ENCODE measurements around the gene KRT36.

KRT36 gene

DNA sequence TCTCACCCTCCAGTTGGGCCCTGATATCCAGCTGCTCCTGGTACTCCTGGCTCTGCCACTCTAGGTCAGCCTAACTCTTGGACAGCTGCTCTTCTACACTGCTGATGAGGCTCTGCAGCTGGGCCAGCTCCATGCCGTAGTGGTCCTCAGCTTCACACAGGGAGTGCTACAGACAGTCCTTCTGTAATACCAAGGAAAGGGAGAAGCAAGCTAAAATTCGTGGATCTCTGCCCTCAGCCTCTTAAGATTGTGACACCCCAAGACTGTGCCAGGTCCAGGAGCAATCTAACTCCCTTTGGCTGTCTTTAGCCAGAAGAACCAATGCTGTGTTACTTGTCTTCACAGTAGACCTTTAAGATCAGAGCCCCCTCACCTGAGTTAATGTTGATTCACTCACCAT is 41.2 kb downstream of the KRT36 start:
- no peaks in the 10 kb centered on the region for H3K27me3 ChIP-seq
- no peaks in the 10 kb centered on the region for H3K36me3 ChIP-seq
- no peaks in the 10 kb centered on the region for H3K4me1 ChIP-seq
- H3K4me3 ChIP-seq (ENCODE audit: low read depth, low read length), result no peak overlapping the region
- H3K9me3 ChIP-seq, result peaks cover 6% of the 10 kb centered on the region; the same call in 1 of the 2 replicates
- TF ChIP-seq, protein P1, sequence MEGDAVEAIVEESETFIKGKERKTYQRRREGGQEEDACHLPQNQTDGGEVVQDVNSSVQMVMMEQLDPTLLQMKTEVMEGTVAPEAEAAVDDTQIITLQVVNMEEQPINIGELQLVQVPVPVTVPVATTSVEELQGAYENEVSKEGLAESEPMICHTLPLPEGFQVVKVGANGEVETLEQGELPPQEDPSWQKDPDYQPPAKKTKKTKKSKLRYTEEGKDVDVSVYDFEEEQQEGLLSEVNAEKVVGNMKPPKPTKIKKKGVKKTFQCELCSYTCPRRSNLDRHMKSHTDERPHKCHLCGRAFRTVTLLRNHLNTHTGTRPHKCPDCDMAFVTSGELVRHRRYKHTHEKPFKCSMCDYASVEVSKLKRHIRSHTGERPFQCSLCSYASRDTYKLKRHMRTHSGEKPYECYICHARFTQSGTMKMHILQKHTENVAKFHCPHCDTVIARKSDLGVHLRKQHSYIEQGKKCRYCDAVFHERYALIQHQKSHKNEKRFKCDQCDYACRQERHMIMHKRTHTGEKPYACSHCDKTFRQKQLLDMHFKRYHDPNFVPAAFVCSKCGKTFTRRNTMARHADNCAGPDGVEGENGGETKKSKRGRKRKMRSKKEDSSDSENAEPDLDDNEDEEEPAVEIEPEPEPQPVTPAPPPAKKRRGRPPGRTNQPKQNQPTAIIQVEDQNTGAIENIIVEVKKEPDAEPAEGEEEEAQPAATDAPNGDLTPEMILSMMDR (IDR thresholded peaks at IDR 0.05; ENCODE audit: low read depth, low read length), result no peak
- DNase-seq, result no peak

GRCh38 chr17:41446806-41447205 is 42.9 kb downstream of the KRT36 start:
- TF ChIP-seq, protein P1 (IDR thresholded peaks at IDR 0.05; ENCODE audit: low read depth, low read length), result no peak
- H3K36me3 ChIP-seq, result no peaks in the 10 kb centered on the region
- DNase-seq, result no peak
- no peak overlapping the region for H3K4me3 ChIP-seq (ENCODE audit: low read depth, low read length)
- no peaks in the 10 kb centered on the region for H3K4me1 ChIP-seq
- H3K27me3 ChIP-seq, result peaks cover 4% of the 10 kb centered on the region; the same call in 1 of the 2 replicates
- peaks cover 3% of the 10 kb centered on the region; the same call in 1 of the 2 replicates for H3K9me3 ChIP-seq

GRCh38 chr17:41444640-41445039 is 45.1 kb downstream of the KRT36 start:
- DNase-seq, result no peak

DNA sequence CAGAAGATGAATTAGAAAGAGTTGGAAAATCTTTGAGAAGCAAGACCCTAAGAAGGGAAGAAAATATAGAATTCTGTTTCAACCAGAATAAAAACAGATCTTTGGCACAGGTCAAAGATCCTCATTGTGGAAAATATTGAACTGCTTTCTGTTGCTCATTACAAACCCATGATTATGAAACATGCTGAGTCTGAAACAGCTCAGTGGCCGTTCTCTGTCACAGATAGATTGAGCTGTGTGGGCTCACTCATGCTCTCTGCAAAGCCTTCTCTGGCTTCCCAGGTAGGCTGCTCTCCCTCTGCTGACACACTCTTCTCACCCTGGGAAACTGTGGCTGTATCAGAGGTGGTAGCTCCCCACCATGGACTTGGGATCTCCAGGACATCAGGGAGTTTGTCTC is 45.5 kb downstream of the KRT36 start:
- Histone ChIP-seq H3K36me3 (no peaks in the 10 kb centered on the region), H3K9me3 (no peaks in the 10 kb centered on the region), H3K27me3 (peaks cover 4% of the 10 kb centered on the region; the same call in 1 of the 2 replicates), H3K4me1 (no peaks in the 10 kb centered on the region), H3K4me3 (ENCODE audit: low read depth, low read length) (no peak overlapping the region)
- DNase-seq, result no peak
- TF ChIP-seq, protein P1 (IDR thresholded peaks at IDR 0.05; ENCODE audit: low read depth, low read length), result no peak

More at GRCh38 chr17:41444640-41445039, 45.1 kb downstream of the KRT36 start:
- no peaks in the 10 kb centered on the region for H3K4me1 ChIP-seq
- TF ChIP-seq, protein P1 (IDR thresholded peaks at IDR 0.05; ENCODE audit: low read depth, low read length), result no peak
- H3K27me3 ChIP-seq, result peaks cover 4% of the 10 kb centered on the region; the same call in 1 of the 2 replicates
- H3K9me3 ChIP-seq, result no peaks in the 10 kb centered on the region
- no peak overlapping the region for H3K4me3 ChIP-seq (ENCODE audit: low read depth, low read length)
- no peaks in the 10 kb centered on the region for H3K36me3 ChIP-seq

- Histone ChIP-seq H3K36me3 (no peaks in the 10 kb centered on the region), H3K4me3 (ENCODE audit: low read depth, low read length) (no peak overlapping the region), H3K27me3 (peaks cover 4% of the 10 kb centered on the region; the same call in 1 of the 2 replicates), H3K9me3 (no peaks in the 10 kb centered on the region), H3K4me1 (no peaks in the 10 kb centered on the region)
- no peak for DNase-seq
- TF ChIP-seq, protein P1 (IDR thresholded peaks at IDR 0.05; ENCODE audit: low read depth, low read length), result no peak
Measured at GRCh38 chr17:41442739-41443138, 47.0 kb downstream of the KRT36 start.

GRCh38 chr17:41440531-41441033 is 49.1 kb downstream of the KRT36 start, which contains the start of gene KRT38:
Gene KRT38 (minus strand): TSS chr17:41440983. CDS start chr17:41440921, 62 bp downstream.
- H3K36me3 ChIP-seq, result no peaks in the 10 kb centered on the region
- H3K9me3 ChIP-seq, result no peaks in the 10 kb centered on the region
- DNase-seq, result no peak
- TF ChIP-seq, protein P1 (IDR thresholded peaks at IDR 0.05; ENCODE audit: low read depth, low read length), result no peak
- peaks cover 4% of the 10 kb centered on the region; the same call in 1 of the 2 replicates for H3K27me3 ChIP-seq
- H3K4me3 ChIP-seq (ENCODE audit: low read depth, low read length), result no peak within 1 kb of the TSS
- no peaks in the 10 kb centered on the region for H3K4me1 ChIP-seq
